ENCODE data around the gene PC.
"Not testable (repeated sequence)": the region's sequence is repeated elsewhere in the genome, so short reads cannot be mapped to it uniquely, and the experiment has no call there.

The PC gene

DNA sequence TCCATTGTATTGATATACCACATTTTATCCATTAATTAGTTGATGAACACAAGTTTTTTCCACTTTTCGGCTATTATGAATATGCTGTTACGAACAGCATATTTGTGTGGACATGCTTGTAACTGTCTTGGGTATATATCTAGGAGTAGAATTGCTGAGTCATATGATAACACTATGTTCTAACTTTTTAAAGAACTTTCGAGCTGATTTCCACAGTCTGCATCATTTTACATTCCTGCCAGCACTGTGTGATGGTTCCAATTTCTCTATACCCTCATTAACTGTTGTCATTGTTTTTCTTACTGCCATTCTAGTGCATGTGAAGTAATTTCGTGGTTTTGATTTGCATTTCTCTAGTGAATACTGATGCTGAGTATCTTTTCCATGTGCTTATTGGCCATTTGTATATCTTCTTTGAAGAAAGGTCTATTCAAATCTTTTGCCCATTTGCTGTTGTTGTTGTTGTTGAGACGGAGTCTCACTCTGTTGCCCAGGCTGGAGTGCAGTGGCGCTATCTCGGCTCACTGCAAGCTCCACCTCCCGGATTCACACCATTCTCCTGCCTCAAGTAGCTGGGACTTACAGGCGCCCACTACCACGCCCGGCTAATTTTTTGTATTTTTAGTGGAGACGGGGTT, 122.3 kb downstream of the PC start:
- no peak for FAIRE-seq

DNA sequence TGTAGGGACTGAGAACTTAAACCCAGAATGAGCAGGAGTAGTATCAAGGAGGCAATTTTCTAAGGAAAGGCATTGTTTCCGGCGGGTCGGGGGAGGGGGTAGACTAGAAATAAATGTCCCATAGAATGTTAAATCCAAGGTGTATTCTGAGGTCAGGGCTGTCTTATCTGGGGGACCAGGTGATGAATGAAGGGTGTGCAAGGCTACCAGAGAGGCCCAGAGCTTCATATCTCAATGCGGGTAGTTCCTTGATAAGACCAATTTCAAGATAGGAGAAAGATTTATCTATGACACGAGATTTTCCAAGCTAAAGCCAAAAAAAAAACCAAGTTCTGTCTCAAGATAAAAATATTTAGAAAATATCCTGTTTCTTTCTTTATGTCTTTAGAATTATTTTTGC, 123.2 kb downstream of the PC start:
- FAIRE-seq: no peak

DNA sequence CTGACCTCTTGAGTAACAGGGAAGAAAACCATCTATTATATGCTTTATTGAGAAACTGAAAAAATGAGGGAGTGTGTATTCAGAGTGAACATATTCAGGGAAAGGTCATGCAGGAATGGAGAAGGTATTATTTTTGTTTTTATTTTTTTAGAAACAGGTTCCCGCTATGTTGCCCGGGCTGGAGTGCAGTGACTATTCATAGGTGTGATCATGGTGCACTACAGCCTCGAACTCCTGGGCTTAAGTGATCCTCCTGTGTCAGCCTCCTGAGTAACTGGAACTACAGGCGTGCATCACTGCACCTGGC, 123.7 kb downstream of the PC start:
- no peak for FAIRE-seq

DNA sequence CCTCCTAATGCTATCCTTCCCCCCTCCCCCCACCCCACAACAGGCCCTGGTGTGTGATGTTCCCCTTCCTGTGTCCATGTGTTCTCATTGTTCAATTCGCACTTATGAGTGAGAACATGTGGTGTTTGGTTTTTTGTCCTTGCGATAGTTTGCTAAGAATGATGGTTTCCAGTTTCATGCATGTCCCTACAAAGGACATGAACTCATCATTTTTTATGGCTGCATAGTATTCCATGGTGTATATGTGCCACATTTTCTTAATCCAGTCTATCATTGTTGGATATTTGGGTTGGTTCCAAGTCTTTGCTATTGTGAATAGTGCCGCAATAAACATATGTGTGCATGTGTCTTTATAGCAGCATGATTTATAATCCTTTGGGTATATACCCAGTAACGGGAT, 133.6 kb downstream of the PC start:
- not testable (repeated sequence) for FAIRE-seq

DNA sequence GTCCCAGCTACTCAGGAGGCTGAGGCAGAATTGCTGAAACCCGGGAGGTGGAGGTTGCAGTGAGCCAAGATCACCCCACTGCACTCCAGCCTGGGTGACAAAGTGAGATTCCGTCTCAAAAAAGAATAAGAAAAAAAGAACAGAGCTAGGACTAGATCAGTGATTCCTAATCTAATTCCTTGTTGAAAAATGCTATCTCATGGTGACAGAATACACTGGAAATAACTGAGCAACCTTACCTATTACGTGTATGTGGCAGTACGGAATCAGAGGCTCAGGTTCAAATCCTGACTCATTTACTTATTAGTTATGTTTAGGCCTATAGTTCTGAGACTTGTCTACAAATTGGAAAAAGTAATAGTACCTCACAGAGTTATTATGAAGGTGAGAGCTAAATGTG, 134.5 kb downstream of the PC start:
- no peak for FAIRE-seq

DNA sequence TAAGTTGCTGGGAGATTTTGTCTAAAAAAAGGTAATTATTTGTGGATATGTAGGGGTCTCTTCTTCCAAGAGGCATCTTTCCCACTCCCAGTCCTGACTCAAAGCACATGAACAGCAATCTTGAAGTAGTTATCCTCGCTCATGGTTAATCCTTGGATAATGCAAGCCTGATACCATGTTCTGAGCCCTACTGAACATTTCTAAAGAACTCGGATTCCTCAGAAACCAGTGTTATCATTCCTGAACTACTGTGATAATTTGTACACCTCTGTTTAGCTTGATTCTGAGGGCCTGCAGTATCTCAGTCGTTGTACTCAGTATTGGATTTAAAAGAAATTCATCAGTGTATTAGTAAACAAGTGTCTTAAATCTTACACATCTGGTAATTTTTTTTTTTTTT, 137.3 kb downstream of the PC start:
- no peak for FAIRE-seq

DNA sequence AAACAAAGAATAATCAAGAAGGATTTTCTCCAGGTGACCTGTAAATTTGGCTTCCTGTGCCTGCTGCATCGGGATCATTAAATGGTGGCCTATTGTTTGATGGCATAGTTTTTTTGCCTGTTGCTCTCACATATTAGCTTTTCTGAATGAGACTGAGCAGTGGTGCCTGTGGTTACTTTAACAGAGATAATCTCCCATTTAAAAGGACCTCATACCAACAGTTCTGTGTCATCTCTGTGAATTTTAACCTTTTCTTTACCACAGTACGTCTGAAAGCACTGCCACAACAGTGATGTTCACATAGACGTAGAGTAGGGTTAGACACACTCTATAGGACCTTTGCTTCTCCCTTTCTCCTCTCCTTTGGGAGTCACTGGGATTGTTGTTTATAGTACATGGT, 137.8 kb downstream of the PC start:
- FAIRE-seq: no peak

DNA sequence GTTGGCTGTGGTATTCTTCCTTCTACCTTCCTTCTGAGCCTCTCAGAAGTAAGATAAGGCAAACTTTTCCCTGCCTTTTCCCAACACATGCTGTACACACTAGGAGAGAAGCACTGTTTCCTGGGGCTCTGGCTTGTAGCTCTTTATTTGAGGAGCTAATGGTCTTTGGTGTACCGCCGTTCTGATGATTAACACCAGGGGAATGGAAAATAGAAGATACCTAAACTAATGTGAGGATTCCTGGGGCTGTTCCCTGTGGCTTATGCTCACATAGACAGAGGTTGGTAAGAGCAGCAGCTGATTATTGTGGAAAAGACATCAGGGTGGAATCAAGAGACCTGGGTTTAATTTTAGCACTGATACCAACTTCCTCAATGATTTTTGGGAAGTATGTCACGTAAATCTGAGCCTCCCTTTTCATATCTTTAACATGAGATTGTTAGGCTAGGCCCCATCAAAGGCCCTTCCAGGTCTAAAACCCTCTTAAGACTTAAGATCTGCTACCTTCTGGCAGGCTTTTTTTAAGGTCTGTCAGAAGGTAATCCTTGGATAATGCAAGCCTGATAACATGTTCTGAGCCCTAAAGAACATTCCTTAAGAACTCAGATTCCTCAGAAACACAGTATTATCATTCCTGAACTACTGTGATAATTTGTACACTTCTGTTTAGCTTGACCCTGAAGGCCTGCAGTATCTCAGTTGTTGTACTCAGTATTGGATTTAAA, 139.8 kb downstream of the PC start:
- no peak for FAIRE-seq

DNA sequence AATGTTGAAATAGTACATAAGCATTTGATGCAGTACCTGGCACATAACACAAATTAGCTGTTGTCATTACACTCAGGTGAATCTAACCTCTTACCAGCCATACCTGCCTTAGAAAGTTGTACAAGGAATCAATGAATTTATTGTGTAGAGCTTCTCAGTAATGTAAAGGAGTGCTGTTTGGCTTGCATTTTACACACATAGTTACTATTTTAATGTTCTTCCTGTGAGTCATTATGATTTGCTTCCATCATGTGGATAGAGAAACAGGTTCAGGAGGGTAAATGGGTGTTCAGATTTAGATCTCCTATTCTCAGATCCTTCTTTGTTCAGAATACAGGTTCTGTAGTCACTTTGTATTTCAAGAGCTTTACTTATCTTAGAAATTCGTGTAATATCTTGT, 142.5 kb downstream of the PC start:
- no peak for FAIRE-seq

DNA sequence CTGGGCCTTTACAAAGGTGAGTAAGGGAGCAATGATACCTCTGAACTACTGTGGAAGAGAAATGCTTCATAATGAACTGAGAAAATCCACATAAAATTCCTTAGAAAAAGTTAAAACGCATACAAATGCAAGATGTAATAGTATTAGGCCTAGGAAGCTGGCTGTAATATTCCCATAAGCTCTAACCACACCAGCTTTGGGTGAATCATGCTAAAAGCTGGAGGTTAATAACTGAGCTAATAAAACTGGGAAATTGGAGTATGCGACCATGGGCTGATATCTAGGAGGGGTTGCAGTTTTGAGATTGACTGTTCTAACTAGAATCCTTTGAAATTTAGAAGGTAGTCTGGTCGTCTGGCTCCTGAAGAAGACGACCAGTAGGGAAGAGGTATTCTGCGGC, 143.5 kb downstream of the PC start:
- no peak for FAIRE-seq

DNA sequence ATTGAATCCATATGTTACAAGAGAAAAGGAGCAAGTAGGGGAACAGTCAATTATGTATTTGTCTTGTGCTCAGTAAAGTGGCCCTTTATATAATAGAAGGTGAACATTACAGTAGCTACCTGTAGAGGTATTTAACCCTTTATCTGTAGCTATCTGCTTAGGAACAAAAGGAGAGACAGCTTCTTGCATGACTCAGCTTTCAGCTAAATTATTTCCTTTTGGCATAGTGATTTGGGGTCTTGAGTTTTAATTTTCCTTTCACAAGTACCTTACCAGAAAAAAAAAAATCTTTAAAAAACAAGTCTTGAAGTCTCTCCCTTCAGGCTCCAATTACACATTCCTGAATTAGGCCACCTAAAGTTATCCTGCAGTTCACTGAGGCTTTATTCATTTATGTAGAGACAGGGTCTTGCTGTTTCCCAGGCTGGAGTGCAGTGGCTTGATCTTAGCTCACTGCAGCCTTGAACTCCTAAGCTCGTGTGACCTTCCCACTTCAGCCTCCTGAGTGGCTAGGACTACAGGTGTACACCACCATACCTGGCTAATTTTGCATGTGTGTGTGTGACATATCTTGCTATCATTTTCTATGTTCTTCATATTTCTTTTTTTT, 147.5 kb downstream of the PC start:
- FAIRE-seq: no peak

DNA sequence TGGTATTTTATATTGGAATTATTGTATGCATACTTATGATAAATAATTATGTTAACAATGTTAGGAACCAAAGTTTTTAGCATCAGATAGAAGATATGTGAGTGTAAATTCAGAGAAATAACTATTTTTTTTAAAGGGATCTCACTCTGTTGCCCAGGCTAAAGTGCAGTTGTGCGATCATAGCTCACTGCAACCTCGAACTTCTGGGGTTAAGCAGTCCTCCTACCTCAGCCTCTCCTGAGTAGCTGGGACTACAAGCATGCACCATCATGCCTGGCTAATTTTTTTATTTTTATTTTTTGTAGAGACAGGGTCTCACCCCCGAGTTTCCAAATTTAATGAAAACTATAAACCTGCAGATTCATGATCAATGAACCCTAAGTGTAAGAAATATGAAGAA, 148.6 kb downstream of the PC start:
- no peak for FAIRE-seq

DNA sequence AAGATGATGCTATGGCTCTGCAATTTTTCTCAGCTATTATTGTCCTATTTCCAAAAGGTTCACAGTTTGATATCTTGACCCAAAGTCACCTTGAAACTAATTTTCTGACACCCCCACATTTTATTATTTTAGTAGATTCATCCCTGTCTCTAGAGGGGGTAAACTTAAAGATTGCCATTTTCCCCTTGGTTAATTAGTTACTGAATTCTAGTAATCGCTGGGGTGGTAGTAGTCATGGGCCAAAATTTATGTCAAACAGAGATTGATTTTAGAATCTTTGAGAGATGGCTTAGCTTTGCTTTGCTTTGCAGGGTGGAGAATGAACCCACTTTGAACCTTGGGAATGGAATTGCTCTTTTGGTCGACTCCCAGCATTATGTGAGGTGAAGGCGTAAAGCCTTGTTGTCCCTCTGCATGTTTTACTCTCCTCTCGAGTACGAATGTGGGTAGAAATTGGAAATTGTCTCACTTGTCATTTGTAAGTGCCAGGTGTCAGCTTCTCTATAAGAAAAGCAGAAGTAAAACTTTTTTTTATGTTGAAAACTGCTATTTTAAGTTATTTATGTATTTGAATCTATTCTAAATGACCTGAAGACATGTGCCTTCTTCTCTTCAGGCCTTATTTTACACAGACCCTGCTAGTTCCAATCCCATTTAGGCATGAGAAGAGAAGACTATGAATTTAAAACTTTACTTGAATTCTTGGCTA, 157.3 kb downstream of the PC start:
- FAIRE-seq: no peak

DNA sequence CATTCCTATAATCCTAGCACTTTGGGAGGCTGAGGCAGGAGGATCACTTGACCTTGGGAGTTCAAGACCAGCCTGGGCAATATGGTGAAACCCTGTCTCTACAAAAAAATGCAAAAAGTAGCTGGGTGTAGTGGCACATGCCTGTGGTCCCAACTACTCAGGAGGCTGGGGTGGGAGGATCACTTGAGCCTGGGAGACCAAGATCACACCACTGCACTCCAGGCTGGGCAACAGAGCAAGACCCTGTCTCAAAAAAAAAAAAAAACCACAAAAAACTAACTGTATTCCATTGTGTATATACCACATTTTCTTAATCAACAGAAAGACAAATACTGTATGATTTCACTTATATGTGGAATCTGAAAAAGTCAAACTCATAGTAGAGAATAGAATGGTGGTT, 158.4 kb downstream of the PC start:
- not testable (repeated sequence) for FAIRE-seq

Data from endometrium (tissue), 2 donors.